Mesangial cell (primary cell): Measurements from ENCODE around the gene ZMPSTE24. TPM values are rescaled to one million over a fixed set of nuclear protein-coding genes. Genes with fewer than 3 reads are reported as not detected.

Source experiments
- total RNA-seq: library from RNA; depleted of rRNA; stranded (reverse); fragments of >200 nt; gene quantifications from 2 replicates; pipeline ENCODE4 v1.2.3, GENCODE V29; 2015

ZMPSTE24 gene
- 20.8 and 28.5 TPM in 2 replicates for total RNA-seq

GRCh38 chr1:40257688-40258444 lies at the start of gene ZMPSTE24:
ZMPSTE24 (plus strand) TSS chr1:40258236; CDS start chr1:40258272, 36 bp downstream.

GRCh38 chr1:40247655-40248054 lies 10.4 kb upstream of the ZMPSTE24 start, which contains the start of gene TMCO2:
TMCO2 (plus strand) TSS chr1:40247937; CDS start chr1:40247994, 57 bp downstream.

GRCh38 chr1:40316595-40317393 lies 58.8 kb downstream of the ZMPSTE24 start, which contains the start of gene COL9A2:
COL9A2 (minus strand) TSS chr1:40317286; CDS start chr1:40317197, 89 bp downstream.

Other genes starting within 250 kb of the ZMPSTE24 start
- gene CAP1, start 217.5 kb upstream of the ZMPSTE24 start, total RNA-seq, result 230 and 526 TPM in 2 replicates
- gene PPT1, start 161.0 kb upstream of the ZMPSTE24 start, total RNA-seq, result 64.0 and 71.1 TPM in 2 replicates
- gene RLF, start 96.8 kb upstream of the ZMPSTE24 start, total RNA-seq, result 5.2 and 6.8 TPM in 2 replicates
- not detected in 2 replicates for gene TMCO2, start 10.3 kb upstream of the ZMPSTE24 start, total RNA-seq
- 5.1 and 10.6 TPM in 2 replicates for gene COL9A2, start 59.0 kb downstream of the ZMPSTE24 start, total RNA-seq
- 6.7 and 9.3 TPM in 2 replicates for gene SMAP2, start 115.5 kb downstream of the ZMPSTE24 start, total RNA-seq
- gene ZFP69B, start 192.2 kb downstream of the ZMPSTE24 start, total RNA-seq, result 1.8 and 2.6 TPM in 2 replicates
- 2.2 and 2.3 TPM in 2 replicates for gene ZFP69, start 219.1 kb downstream of the ZMPSTE24 start, total RNA-seq